HG03175 (cell line): ENCODE results near the gene RRAS.
"Not testable (repeated sequence)": the region's sequence is repeated elsewhere in the genome, so short reads cannot be mapped to it uniquely, and the experiment has no call there.

Experiments
- ATAC-seq: cut with Tn5 transposase; IDR thresholded peaks from one replicate; pipeline ENCODE4 v1.9.1; 2021; ENCODE audit warnings: mild to moderate bottlenecking, moderate library complexity; ENCODE audit not compliant: unreplicated experiment

RRAS gene

DNA sequence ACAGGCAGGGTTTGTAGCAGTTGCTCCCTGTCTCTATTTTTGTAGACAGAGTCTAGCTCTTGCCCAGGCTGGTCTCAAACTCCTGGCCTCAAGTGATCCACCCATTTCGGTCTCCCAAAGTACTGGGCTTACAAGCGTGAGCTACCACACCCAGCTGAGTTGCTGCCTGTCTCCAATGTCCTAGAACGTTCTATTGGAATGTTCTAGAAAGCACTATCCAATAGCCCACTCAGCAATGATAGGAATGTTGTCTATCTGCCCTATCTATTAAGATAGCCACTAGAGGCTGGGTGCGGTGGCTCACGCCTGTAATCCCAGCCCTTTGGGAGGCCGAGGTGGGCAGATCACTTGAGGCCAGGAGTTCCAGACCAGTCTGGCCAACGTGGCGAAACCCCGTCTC is 6.7 kb downstream of the RRAS start:
- not testable (repeated sequence) for ATAC-seq

DNA sequence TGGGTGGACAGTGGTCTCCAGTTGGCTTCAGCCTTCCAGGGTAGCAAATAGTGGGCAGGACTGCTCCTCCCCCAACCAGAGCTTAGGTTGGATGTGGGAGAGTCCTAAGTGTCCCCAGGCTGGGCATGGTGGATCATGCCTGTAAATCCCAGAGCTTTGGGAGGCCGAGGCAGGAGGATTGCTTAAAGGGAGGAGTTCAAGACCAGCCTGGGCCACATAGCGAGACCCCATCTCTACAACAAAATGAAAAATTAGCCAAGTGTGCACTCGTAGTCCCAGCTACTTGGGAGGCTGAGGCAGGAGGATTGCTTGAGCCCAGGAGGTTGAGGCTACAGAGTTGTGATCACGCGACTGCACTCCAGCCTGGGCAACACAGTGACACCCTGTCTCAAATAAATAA is 7.4 kb downstream of the RRAS start:
- ATAC-seq = no peak

- no peak for ATAC-seq
Measured at GRCh38 chr19:49631610-49632192, 8.2 kb downstream of the RRAS start.

GRCh38 chr19:49631014-49631588 is 8.8 kb downstream of the RRAS start:
- ATAC-seq = no peak

DNA sequence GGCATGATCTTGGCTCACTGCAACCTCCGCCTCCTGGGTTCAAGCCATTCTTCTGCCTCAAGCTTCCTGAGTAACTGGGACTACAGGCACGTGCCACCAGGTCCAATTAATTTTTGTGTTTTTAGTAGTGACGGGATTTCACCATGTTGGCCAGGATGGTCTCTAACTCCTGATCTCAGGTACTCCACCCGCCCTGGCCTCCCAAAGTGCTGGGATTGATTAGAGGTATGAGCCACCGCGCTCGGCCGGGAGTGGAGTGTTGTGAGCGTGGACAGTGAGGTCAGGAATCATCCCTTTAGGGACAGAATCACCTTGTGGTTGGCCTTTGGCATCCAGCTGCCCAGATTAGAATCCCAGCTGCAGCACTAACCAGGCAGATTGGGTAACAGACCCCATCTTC is 10.3 kb downstream of the RRAS start:
- ATAC-seq = no peak

DNA sequence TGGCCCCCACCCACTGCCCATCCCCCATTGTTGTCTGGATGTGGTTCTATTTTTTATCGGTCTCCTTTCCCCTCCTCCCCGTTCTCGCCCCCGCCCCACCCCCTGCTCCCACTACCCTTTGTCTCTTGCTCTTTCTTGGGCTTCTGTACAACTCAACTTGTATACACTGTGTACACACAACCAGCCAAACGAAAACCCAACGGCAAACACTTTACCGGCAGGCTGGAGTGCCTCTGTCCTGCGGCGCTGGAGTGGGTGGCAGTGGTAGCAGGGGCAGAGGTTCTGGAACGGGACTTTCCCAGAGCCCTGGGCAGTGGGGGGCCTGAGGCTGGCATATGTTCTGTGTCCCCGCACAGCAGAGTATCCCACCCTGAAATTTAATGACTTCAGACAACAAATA is 13.7 kb downstream of the RRAS start:
- ATAC-seq = no peak

GRCh38 chr19:49624967-49625910 is 14.7 kb downstream of the RRAS start:
- ATAC-seq = no peak

DNA sequence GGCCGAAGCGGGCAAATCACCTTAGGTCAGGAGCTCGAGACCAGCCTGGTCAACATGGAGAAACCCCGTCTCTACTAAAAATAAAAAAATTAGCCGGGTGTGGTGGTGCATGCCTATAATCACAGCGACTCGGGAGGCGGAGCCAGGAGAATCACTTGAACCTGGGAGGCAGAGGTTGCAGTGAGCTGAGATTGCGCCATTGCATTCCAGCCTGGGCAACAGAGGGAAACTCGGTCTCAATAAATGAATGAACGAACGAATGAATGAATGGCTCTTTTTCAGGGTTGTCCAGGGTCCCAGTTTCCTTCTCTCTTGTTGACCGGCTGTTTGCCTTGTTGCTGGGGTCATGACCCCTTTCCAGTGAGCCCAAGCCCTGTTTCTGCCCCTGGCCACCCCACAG is 22.1 kb downstream of the RRAS start:
- ATAC-seq = not testable (repeated sequence)

DNA sequence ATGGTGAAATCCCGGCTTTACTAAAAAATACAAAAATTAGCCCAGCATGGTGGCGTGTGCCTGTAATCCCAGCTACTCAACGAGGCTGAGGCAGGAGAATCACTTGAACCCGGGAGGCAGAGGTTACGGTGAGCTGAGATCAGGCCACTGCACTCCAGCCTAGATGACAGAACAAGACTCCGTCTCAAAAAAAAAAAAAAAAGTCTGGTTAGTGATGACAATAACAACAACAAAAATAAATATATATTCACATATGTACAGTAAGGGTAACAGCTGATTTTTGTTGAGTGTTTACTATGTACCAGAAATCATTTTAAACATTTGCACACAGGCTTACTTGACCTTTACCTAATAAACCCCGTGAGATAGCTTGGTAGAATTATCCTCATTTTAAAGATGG is 23.0 kb downstream of the RRAS start:
- no peak for ATAC-seq

- ATAC-seq = no peak
Measured at GRCh38 chr19:49616532-49616931, 23.4 kb downstream of the RRAS start.

GRCh38 chr19:49615861-49616260 is 24.1 kb downstream of the RRAS start:
- no peak for ATAC-seq

DNA sequence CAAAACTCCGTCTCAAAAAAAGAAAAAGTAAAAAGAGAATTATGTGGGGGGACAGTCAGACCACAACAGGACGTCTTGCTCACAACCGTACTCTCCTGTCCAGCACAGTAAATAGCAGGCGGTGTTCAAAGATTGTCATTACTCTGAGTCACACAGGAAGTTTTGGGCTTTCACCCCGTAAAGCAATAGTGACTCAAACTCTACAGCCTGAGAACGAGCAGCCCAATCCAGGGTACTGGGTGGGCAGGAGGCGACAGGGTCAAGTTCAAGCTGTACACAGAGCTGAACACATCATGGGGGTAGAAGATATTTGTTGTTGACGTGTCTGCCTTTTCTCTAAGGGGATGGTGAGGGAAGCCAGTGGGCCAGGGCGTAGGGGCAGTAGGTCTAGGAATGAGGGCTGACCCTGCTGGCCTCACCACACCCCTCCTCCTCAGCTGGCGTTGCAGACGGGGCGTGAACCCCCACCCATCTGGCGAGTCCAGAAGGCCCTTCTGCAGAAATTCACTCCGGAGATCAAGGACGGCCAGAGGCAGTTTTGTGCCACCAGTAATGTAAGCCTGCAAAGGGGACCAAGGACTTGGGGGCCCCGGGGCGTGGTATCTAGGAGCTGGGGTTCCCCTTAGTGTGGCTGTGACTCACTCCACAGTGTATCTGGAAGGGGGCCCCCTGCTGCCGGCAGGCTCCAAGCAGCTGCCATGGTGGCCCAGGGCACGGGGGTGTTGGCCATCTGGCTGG is 25.7 kb downstream of the RRAS start:
- ATAC-seq = no peak

GRCh38 chr19:49613374-49613773 is 26.6 kb downstream of the RRAS start:
- ATAC-seq = no peak

DNA sequence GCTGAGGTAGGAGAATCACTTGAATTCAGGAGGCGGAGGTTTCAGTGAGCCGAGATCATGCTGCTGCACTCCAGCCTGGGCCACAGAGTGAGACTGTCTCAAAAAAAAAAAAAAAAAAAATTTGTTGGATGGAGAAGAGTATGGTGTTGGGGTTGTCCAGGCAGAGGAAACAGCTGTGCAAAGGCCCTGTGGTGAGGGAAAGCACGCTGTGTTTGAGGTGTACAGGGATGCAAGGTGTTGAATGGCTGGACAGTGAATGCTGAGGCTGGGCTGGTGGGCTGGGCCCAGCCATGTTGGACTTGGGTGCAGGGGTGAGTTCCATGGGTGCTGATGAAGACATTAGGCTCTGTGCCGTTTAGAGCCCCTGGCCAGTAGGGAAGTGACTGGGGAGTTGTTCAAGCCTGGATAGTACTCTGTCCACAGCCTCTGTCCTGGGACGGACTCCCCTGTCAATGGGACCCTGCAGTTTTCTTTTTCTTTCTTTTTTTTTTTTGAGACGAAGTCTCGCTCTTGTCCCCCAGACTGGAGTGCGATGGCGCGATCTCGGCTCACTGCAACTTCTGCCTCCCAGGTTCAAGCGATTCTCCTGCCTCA is 30.3 kb downstream of the RRAS start:
- no peak for ATAC-seq

DNA sequence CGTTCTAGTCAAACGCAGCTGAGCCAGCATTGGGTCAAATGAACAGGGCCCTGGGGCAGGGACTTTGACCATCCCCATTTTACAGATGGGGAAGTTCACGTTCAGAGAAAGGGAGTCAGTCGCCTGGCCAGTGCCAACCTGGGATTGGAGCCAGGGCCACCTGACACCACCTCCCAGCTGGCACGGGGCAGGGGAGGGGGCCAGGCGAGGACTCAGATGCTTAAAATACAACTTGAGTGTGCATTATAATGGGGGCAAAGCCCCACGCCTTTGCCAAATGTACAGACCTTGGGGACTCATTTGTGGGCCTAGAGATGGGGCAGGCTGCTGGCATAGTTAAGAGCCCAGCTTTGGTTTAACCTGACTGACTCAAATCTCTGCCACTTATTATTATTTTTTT is 34.3 kb downstream of the RRAS start:
- no peak for ATAC-seq

GRCh38 chr19:49602806-49603205 is 37.1 kb downstream of the RRAS start:
- ATAC-seq = no peak

DNA sequence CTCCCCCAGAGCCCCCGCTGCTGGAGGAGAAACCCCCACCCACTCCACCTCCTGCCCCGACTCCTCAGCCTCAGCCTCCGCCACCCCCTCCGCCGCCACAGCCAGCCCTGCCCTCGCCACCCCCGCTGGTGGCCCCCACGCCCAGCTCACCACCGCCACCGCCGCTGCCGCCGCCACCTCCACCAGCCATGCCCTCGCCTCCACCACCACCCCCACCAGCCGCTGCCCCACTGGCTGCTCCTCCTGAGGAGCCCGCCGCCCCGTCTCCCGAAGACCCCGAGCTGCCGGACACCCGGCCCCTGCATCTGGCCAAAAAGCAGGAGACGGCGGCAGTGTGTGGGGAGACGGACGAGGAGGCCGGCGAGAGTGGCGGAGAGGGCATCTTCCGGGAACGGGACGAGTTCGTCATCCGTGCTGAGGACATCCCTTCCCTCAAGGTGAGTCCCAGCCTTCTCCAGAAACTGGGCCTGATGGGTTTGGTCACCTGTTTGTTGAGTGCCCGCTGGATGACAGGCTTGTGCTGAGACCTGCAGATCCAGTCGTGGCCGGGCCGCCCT is 38.4 kb downstream of the RRAS start:
- ATAC-seq = no peak

DNA sequence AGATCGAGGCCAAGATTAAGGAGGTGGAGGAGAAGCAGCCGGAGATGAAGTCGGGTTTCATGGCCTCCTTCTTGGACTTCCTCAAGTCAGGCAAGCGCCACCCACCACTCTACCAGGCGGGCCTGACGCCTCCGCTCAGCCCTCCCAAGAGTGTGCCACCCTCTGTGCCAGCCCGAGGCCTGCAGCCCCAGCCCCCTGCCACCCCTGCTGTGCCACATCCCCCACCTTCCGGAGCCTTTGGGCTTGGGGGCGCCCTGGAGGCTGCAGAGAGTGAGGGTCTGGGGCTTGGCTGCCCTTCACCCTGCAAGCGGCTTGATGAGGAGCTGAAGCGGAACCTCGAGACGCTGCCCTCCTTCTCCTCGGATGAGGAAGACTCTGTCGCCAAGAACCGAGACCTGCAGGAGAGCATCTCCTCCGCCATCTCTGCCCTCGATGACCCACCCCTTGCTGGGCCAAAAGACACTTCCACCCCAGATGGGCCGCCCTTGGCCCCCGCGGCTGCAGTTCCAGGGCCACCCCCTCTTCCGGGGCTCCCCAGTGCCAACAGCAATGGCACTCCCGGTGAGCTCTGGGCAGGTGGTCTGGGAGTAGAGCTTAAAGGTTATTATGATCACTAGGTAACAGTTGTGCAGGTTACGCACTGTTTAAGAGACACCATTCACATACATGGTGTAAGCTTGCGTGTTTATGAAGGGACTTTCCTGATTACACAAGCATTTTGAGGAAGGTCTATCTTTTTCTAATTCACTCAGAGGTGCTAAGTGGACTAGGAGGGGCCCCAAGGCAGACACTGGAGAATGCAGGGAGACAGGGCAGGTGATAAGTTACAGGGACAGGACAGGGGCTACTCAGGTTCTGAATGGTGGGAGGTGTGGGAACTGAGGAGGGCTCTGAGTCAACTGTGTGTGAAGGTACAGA is 40.3 kb downstream of the RRAS start:
- ATAC-seq = no peak

DNA sequence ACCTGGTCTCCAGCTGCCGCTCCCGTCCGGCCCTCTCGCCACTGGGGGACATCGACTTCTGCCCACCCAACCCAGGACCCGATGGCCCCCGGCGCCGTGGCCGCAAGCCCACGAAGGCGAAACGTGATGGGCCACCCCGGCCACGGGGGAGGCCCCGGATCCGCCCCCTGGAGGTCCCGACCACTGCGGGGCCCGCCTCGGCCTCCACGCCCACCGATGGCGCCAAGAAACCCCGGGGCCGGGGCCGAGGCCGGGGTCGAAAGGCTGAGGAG is 42.3 kb downstream of the RRAS start:
- no peak for ATAC-seq
